GM19035 (cell line): Measurements from ENCODE around the gene TMEM215.

Source experiments
- ATAC-seq: cut with Tn5 transposase; IDR thresholded peaks from one replicate; pipeline ENCODE4 v1.9.1; 2021; ENCODE audit not compliant: unreplicated experiment

Gene TMEM215

GRCh38 chr9:32832346-32832745 is 49.0 kb downstream of the TMEM215 start:
- no peak for ATAC-seq
